ENCODE measurements around the gene CUL4A.
"Not testable (repeated sequence)": the region's sequence is repeated elsewhere in the genome, so short reads cannot be mapped to it uniquely, and the experiment has no call there.

CUL4A gene

GRCh38 chr13:113209336-113209758 is at the start of gene CUL4A:
TSS of gene CUL4A (plus strand) at chr13:113209613. CDS start at chr13:113209628, 15 bp downstream.
- Histone ChIP-seq H3K4me3 (ENCODE audit: severe bottlenecking) (peak within 1 kb of the TSS; percentile 74), H3K27ac (ENCODE audit: poor library complexity, severe bottlenecking) (peak within 1 kb of the TSS; percentile 88), H3K27me3 (ENCODE audit: insufficient read depth, poor library complexity, severe bottlenecking) (no peaks in the 10 kb centered on the region), H3K36me3 (ENCODE audit: low read depth) (peaks cover 50% of the 10 kb centered on the region), H3K4me1 (ENCODE audit: insufficient read depth, poor library complexity, severe bottlenecking) (peaks cover 14% of the 10 kb centered on the region), H3K9me3 (ENCODE audit: severe bottlenecking) (no peaks in the 10 kb centered on the region)
- no peak for TF ChIP-seq CTCF (IDR thresholded peaks at IDR 0.05; ENCODE audit: poor library complexity, severe bottlenecking)
- peak; percentile 59 for ATAC-seq (ENCODE audit: low read depth)
- peak; percentile 80 for DNase-seq (ENCODE audit: low spot score)

GRCh38 chr13:113159701-113160100 is 49.7 kb upstream of the CUL4A start:
- Histone ChIP-seq H3K27ac (ENCODE audit: poor library complexity, severe bottlenecking) (no peak overlapping the region), H3K4me3 (ENCODE audit: severe bottlenecking) (no peak overlapping the region), H3K36me3 (ENCODE audit: low read depth) (no peaks in the 10 kb centered on the region), H3K4me1 (ENCODE audit: insufficient read depth, poor library complexity, severe bottlenecking) (no peaks in the 10 kb centered on the region), H3K9me3 (ENCODE audit: severe bottlenecking) (no peaks in the 10 kb centered on the region), H3K27me3 (ENCODE audit: insufficient read depth, poor library complexity, severe bottlenecking) (peaks cover 20% of the 10 kb centered on the region)
- no peak for ATAC-seq (ENCODE audit: low read depth)
- TF ChIP-seq CTCF (IDR thresholded peaks at IDR 0.05; ENCODE audit: poor library complexity, severe bottlenecking) = no peak
- no peak for DNase-seq (ENCODE audit: low spot score)

- DNase-seq (ENCODE audit: low spot score) = no peak
- ATAC-seq (ENCODE audit: low read depth) = no peak
- Histone ChIP-seq H3K27me3 (ENCODE audit: insufficient read depth, poor library complexity, severe bottlenecking) (peaks cover 20% of the 10 kb centered on the region), H3K9me3 (ENCODE audit: severe bottlenecking) (no peaks in the 10 kb centered on the region), H3K36me3 (ENCODE audit: low read depth) (no peaks in the 10 kb centered on the region), H3K4me3 (ENCODE audit: severe bottlenecking) (no peak overlapping the region), H3K27ac (ENCODE audit: poor library complexity, severe bottlenecking) (no peak overlapping the region), H3K4me1 (ENCODE audit: insufficient read depth, poor library complexity, severe bottlenecking) (no peaks in the 10 kb centered on the region)
- no peak for TF ChIP-seq CTCF (IDR thresholded peaks at IDR 0.05; ENCODE audit: poor library complexity, severe bottlenecking)
Measured at GRCh38 chr13:113160983-113161382, 48.4 kb upstream of the CUL4A start.

- H3K36me3 ChIP-seq (ENCODE audit: low read depth) = no peaks in the 10 kb centered on the region
- no peak for TF ChIP-seq CTCF (IDR thresholded peaks at IDR 0.05; ENCODE audit: poor library complexity, severe bottlenecking)
- no peak overlapping the region for H3K27ac ChIP-seq (ENCODE audit: poor library complexity, severe bottlenecking)
- DNase-seq (ENCODE audit: low spot score) (no peak), ATAC-seq (ENCODE audit: low read depth) (no peak)
- no peaks in the 10 kb centered on the region for H3K4me1 ChIP-seq (ENCODE audit: insufficient read depth, poor library complexity, severe bottlenecking)
- H3K4me3 ChIP-seq (ENCODE audit: severe bottlenecking) = no peak overlapping the region
- H3K27me3 ChIP-seq (ENCODE audit: insufficient read depth, poor library complexity, severe bottlenecking) = peaks cover 20% of the 10 kb centered on the region
- no peaks in the 10 kb centered on the region for H3K9me3 ChIP-seq (ENCODE audit: severe bottlenecking)
Measured at GRCh38 chr13:113161433-113161832, 48.0 kb upstream of the CUL4A start.

DNA sequence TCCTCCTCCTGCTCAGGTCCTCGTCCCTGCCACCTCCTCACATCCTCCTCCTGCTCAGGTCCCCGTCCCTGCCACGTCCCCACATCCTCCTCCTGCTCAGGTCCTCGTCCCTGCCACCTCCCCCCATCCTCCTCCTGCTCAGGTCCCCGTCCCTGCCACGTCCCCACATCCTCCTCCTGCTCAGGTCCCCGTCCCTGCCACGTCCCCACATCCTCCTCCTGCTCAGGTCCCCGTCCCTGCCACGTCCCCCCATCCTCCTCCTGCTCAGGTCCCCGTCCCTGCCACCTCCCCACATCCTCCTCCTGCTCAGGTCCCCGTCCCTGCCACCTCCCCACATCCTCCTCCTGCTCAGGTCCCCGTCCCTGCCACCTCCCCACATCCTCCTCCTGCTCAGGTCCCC is 47.4 kb upstream of the CUL4A start:
- not testable (repeated sequence) for H3K9me3 ChIP-seq (ENCODE audit: severe bottlenecking); H3K4me1 ChIP-seq (ENCODE audit: insufficient read depth, poor library complexity, severe bottlenecking); DNase-seq (ENCODE audit: low spot score); H3K36me3 ChIP-seq (ENCODE audit: low read depth); ATAC-seq (ENCODE audit: low read depth); H3K27ac ChIP-seq (ENCODE audit: poor library complexity, severe bottlenecking); H3K4me3 ChIP-seq (ENCODE audit: severe bottlenecking)
- peaks cover 20% of the 10 kb centered on the region for H3K27me3 ChIP-seq (ENCODE audit: insufficient read depth, poor library complexity, severe bottlenecking)
